ENCODE data around the gene AFF3. TPM values are rescaled to one million over a fixed set of nuclear protein-coding genes. Genes with fewer than 3 reads are reported as not detected.

The AFF3 gene
- total and polyA plus RNA-seq, 8 donors: 16.4 to 42.0 (median 21.4) TPM

DNA sequence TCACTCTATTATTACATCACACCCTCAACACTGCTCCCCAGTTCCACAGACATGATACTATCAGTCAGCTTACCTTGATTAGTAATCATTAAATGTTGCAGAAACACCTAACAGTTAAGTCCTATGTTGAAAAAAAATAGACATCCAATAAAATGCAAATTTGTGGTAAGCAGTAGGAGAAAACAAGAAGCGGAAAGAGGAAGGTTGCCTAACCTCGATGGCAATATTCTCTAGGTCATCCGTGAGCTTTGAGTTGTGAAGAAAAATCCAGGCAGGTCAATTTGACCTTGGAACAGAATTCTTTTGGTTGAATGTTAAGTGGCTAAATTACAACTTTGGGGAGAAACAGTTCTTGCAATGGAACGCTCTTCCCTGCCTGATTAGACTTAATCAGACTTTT is 264.4 kb downstream of the AFF3 start:
- ATAC-seq (no peak), DNase-seq (no peak)
- Histone ChIP-seq H3K4me3 (no peak overlapping the region), H3K36me3 (no peaks in the 10 kb centered on the region), H3K4me1 (peaks cover 5 to 6% of the 10 kb centered on the region in 2 donors), H3K27me3 (no peaks in the 10 kb centered on the region), H3K27ac (no peak overlapping the region), H3K9me3 (no peaks in the 10 kb centered on the region)
- TF ChIP-seq, protein P1, sequence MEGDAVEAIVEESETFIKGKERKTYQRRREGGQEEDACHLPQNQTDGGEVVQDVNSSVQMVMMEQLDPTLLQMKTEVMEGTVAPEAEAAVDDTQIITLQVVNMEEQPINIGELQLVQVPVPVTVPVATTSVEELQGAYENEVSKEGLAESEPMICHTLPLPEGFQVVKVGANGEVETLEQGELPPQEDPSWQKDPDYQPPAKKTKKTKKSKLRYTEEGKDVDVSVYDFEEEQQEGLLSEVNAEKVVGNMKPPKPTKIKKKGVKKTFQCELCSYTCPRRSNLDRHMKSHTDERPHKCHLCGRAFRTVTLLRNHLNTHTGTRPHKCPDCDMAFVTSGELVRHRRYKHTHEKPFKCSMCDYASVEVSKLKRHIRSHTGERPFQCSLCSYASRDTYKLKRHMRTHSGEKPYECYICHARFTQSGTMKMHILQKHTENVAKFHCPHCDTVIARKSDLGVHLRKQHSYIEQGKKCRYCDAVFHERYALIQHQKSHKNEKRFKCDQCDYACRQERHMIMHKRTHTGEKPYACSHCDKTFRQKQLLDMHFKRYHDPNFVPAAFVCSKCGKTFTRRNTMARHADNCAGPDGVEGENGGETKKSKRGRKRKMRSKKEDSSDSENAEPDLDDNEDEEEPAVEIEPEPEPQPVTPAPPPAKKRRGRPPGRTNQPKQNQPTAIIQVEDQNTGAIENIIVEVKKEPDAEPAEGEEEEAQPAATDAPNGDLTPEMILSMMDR (IDR thresholded peaks at IDR 0.05): no peak
- intact Hi-C loops (cut with DNase I): no loop called here

DNA sequence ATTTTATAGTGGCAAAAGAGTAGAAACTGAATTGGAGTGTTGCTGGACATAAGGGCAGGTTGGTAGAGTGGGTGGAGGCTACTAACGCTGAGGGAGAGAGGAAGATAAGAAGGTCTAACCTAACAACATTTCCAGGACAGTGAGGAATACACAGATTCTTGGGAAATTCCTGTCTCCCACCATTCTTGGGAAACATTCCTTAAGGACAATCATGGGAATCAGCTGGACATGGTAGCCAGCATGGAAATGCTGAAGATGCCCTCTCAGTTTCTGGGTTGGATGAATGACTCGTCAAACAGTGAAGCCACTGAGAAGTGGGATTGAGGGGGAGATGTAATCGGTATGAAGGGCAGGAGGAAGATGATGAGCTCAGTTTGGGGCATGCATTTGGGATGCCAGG is 265.4 kb downstream of the AFF3 start:
- ATAC-seq: no peak

DNA sequence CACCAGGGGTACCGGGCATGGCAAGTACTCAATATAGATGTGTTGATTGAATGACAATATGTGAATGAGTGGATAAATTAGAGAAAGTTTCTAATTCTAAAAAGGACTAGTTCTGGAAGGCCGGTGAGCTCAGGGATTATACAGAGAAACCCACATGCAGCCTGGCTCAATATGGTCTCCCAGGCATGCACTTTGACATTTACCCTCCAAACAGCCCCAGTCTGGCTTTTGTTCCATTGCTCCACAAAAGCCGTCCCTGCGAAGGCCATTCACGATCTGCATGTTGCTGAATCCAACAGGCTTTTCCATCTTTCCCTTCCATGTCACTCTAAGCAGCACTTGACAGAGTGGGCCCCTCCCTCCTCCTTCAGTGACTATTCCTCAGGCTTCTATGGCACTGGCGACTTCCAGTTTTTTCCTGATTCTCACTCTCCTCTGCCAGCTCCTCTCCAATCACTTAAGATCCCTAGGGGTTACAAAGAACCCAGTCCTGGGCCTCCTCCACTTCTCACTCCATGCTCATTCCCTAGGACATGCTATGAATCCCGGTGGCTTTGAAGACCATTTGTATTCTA is 266.7 kb downstream of the AFF3 start:
- no peak for ATAC-seq
- H3K27ac ChIP-seq: no peak overlapping the region
- no peak for DNase-seq
- no peaks in the 10 kb centered on the region for H3K9me3 ChIP-seq
- no peaks in the 10 kb centered on the region for H3K36me3 ChIP-seq
- H3K27me3 ChIP-seq: no peaks in the 10 kb centered on the region
- H3K4me3 ChIP-seq: no peak overlapping the region
- intact Hi-C loops (cut with DNase I): no loop called here
- TF ChIP-seq, protein P1 (IDR thresholded peaks at IDR 0.05): no peak
- peaks cover 0 to 6% of the 10 kb centered on the region in 2 donors for H3K4me1 ChIP-seq

More for the DNA sequence above, 265.4 kb downstream of the AFF3 start:
- Histone ChIP-seq H3K9me3 (no peaks in the 10 kb centered on the region), H3K4me3 (no peak overlapping the region), H3K4me1 (peaks cover 0 to 6% of the 10 kb centered on the region in 2 donors), H3K27ac (no peak overlapping the region), H3K27me3 (no peaks in the 10 kb centered on the region), H3K36me3 (no peaks in the 10 kb centered on the region)
- TF ChIP-seq, protein P1 (IDR thresholded peaks at IDR 0.05): no peak
- intact Hi-C loops (cut with DNase I): no loop called here
- no peak for DNase-seq

- no peak for DNase-seq
- no peak overlapping the region for H3K27ac ChIP-seq
- peaks cover 0 to 16% of the 10 kb centered on the region in 2 donors for H3K4me1 ChIP-seq
- no peaks in the 10 kb centered on the region for H3K36me3 ChIP-seq
- no peak for ATAC-seq
- no peaks in the 10 kb centered on the region for H3K9me3 ChIP-seq
- no peaks in the 10 kb centered on the region for H3K27me3 ChIP-seq
- H3K4me3 ChIP-seq: no peak overlapping the region
- intact Hi-C loops (cut with DNase I): no loop called here
- TF ChIP-seq, protein P1 (IDR thresholded peaks at IDR 0.05): no peak
Measured at GRCh38 chr2:99868260-99868659, 274.1 kb downstream of the AFF3 start.

- H3K27me3 ChIP-seq: no peaks in the 10 kb centered on the region
- intact Hi-C loops (cut with DNase I): no loop called here
- H3K36me3 ChIP-seq: no peaks in the 10 kb centered on the region
- DNase-seq: no peak
- TF ChIP-seq, protein P1 (IDR thresholded peaks at IDR 0.05): no peak
- H3K4me1 ChIP-seq: peaks cover 0 to 16% of the 10 kb centered on the region in 2 donors
- ATAC-seq: no peak
- no peak overlapping the region for H3K4me3 ChIP-seq
- H3K27ac ChIP-seq: no peak overlapping the region
- no peaks in the 10 kb centered on the region for H3K9me3 ChIP-seq
Measured at GRCh38 chr2:99867770-99868169, 274.6 kb downstream of the AFF3 start.

Data from left lung (tissue), 10 donors.